GM23338 (cell line): ENCODE data around the gene MSL1. TPM values are rescaled to one million over a fixed set of nuclear protein-coding genes. Genes with fewer than 3 reads are reported as not detected.

Source experiments
- ATAC-seq: fragments of 200-7000 bp; cut with Tn5 transposase; 3 replicates; pipeline ENCODE4 v1.9.1; 2020
- DNase-seq: peaks from one replicate; pipeline ENCODE4 v3.0.0-alpha.2; 2015; ENCODE audit warnings: low spot score
- H2AFZ ChIP-seq: fragments of 200-600 bp; sonication (generic); 2 replicates; pipeline ENCODE4 v1.8.0; 2016; ENCODE audit warnings: antibody characterized with exemption, mild to moderate bottlenecking, moderate library complexity
- H3F3A ChIP-seq: fragments of 200-600 bp; sonication (generic); replicated peaks from 2 replicates; pipeline ENCODE4 v1.8.0; 2017; ENCODE audit warnings: antibody characterized with exemption, mixed run types, low read depth
- H3K27ac ChIP-seq: fragments of 200-600 bp; sonication (generic); 2 replicates; pipeline ENCODE4 v1.6.1; 2016; ENCODE audit warnings: low read depth
- H3K27me3 ChIP-seq: fragments of 200-600 bp; sonication (generic); 2 replicates; pipeline ENCODE4 v1.8.0; 2016; ENCODE audit warnings: mild to moderate bottlenecking, mixed run types, moderate library complexity; ENCODE audit not compliant: insufficient read depth
- H3K36me3 ChIP-seq: fragments of 200-600 bp; sonication (generic); 2 replicates; pipeline ENCODE4 v1.8.0; 2016; ENCODE audit warnings: mild to moderate bottlenecking; ENCODE audit not compliant: insufficient read depth
- H3K4me1 ChIP-seq: fragments of 200-600 bp; sonication (generic); 2 replicates; pipeline ENCODE4 v1.8.0; 2016; ENCODE audit warnings: mild to moderate bottlenecking, moderate library complexity; ENCODE audit not compliant: insufficient read depth
- H3K4me2 ChIP-seq: fragments of 200-600 bp; sonication (generic); 2 replicates; pipeline ENCODE4 v1.7.1; 2017; ENCODE audit warnings: mixed run types
- H3K4me3 ChIP-seq: fragments of 200-600 bp; sonication (generic); 2 replicates; pipeline ENCODE4 v1.6.1; 2016; ENCODE audit warnings: mixed run types
- H3K79me2 ChIP-seq: fragments of 200-600 bp; sonication (generic); replicated peaks from 2 replicates; pipeline ENCODE4 v1.8.0; 2017; ENCODE audit warnings: mild to moderate bottlenecking; ENCODE audit not compliant: insufficient read depth
- H3K9me2 ChIP-seq: fragments of 200-600 bp; sonication (generic); 2 replicates; pipeline ENCODE4 v1.8.0; 2017; ENCODE audit not compliant: insufficient read depth
- H4K20me1 ChIP-seq: fragments of 200-600 bp; sonication (generic); replicated peaks from 2 replicates; pipeline ENCODE4 v1.8.0; 2017; ENCODE audit warnings: mild to moderate bottlenecking; ENCODE audit not compliant: insufficient read depth
- H3K27ac Mint-ChIP-seq: 2 replicates; pipeline ENCODE4 v1.8.0; 2020; ENCODE audit warnings: inconsistent platforms, mild to moderate bottlenecking, moderate library complexity, mixed read lengths
- H3K27me3 Mint-ChIP-seq: 3 replicates; pipeline ENCODE4 v1.8.0; 2022; ENCODE audit warnings: low read depth, mild to moderate bottlenecking, moderate library complexity, mixed read lengths, inconsistent platforms; ENCODE audit not compliant: insufficient read depth, poor library complexity
- H3K36me3 Mint-ChIP-seq: 3 replicates; pipeline ENCODE4 v1.8.0; 2021; ENCODE audit warnings: low read depth, mild to moderate bottlenecking, inconsistent platforms, moderate library complexity, mixed read lengths
- H3K4me1 Mint-ChIP-seq: 3 replicates; pipeline ENCODE4 v1.8.0; 2020; ENCODE audit warnings: mild to moderate bottlenecking, inconsistent platforms, mixed read lengths
- H3K4me3 Mint-ChIP-seq: 3 replicates; pipeline ENCODE4 v1.8.0; 2021; ENCODE audit warnings: moderate library complexity, mild to moderate bottlenecking, inconsistent platforms, mixed read lengths
- H3K9me3 Mint-ChIP-seq: 3 replicates; pipeline ENCODE4 v1.8.0; 2020; ENCODE audit warnings: moderate library complexity, mild to moderate bottlenecking, inconsistent platforms, mixed read lengths
- CREB1 ChIP-seq: fragments of 250-450 bp; sonication (Bioruptor Pico); IDR thresholded peaks from 2 replicates; pipeline ENCODE4 v1.5.0; 2020; ENCODE audit warnings: low read depth, mild to moderate bottlenecking, moderate library complexity
- EZH2phosphoT487 ChIP-seq: fragments of 200-600 bp; sonication (generic); IDR thresholded peaks from one replicate; pipeline ENCODE4 v1.8.1; 2018; ENCODE audit warnings: antibody characterized with exemption; ENCODE audit not compliant: unreplicated experiment
- JUNB ChIP-seq: IDR thresholded peaks from one replicate; pipeline ENCODE4 v1.6.1; 2016; ENCODE audit warnings: antibody characterized with exemption; ENCODE audit not compliant: unreplicated experiment
- NANOG ChIP-seq: IDR thresholded peaks from 2 replicates; pipeline ENCODE4 v1.6.1; 2016; ENCODE audit warnings: antibody characterized with exemption, borderline replicate concordance
- POLR2AphosphoS5 ChIP-seq: IDR thresholded peaks from 2 replicates; pipeline ENCODE4 v1.6.1; 2016; ENCODE audit warnings: antibody characterized with exemption, low read depth
- ZNF114 ChIP-seq: fragments of 250-450 bp; sonication (Bioruptor Pico); IDR thresholded peaks from 2 replicates; pipeline ENCODE4 v1.5.0; 2020; ENCODE audit warnings: mild to moderate bottlenecking, moderate library complexity
- ZNF331 ChIP-seq: fragments of 250-450 bp; sonication (Bioruptor Pico); IDR thresholded peaks from 2 replicates; pipeline ENCODE4 v1.5.0; 2020; ENCODE audit warnings: low read depth, mild to moderate bottlenecking, moderate library complexity
- polyA plus RNA-seq: library from polyadenylated mRNA; unstranded; fragments of >200 nt; fragmentation: Nextera tagmentation; extraction: Ambion mirVana; gene quantifications from 2 replicates; pipeline ENCODE4 v1.2.1, GENCODE V29; 2016
- total RNA-seq: library from RNA; depleted of rRNA; stranded (reverse); fragments of >200 nt; shearing (Covaris generic); gene quantifications from 2 replicates; pipeline ENCODE4 v1.2.3, GENCODE V29; 2014
- TF ChIP-seq, protein P1 (sequence below): fragments of 250-450 bp; sonication (Bioruptor Pico); IDR thresholded peaks from 2 replicates; pipeline ENCODE4 v1.5.0; 2020; ENCODE audit warnings: mild to moderate bottlenecking, moderate library complexity
- TF ChIP-seq, protein P2 (sequence below): IDR thresholded peaks from one replicate; pipeline ENCODE4 v1.6.1; 2018; ENCODE audit warnings: antibody characterized with exemption; ENCODE audit not compliant: unreplicated experiment
- TF ChIP-seq, protein P3 (sequence below): IDR thresholded peaks from 2 replicates; pipeline ENCODE4 v1.6.1; 2016; ENCODE audit warnings: antibody characterized with exemption
- TF ChIP-seq, protein P4 (sequence below), 2 experiments: fragments of 200-600 bp in 1 of 2; sonication (generic) in 1 of 2; conservative IDR thresholded peaks; 2 replicates each; pipeline versions ENCODE4 v1.5.1 to v1.6.1; 2016 to 2017; ENCODE audit warnings: antibody characterized with exemption in 2 of 2, low read depth in 2 of 2, mild to moderate bottlenecking in 2 of 2, moderate library complexity in 1 of 2

Gene MSL1
- total and polyA plus RNA-seq, 2 experiments from 2014 or later, result 16.2 to 56.5 TPM

DNA sequence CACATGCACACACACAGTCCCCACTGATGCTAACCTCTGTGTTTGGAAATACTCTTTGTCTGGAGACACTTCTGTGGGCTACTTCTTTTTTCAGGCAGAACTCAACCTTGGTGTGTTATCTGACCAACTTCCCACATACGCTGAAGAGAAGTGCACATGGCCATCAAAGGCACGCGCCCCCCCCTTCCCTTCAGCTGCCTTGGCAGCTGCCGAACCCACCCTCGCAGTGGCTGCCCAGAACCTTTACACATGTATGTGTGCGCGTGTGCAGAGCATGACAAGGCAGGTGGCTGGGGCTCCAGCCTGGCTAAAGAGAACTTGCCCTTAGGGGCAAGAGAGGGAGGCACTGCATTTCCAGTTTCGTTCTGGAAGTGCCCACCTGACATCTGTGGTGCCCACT is 59.4 kb downstream of the MSL1 start (continued):
- TF ChIP-seq, protein P1, sequence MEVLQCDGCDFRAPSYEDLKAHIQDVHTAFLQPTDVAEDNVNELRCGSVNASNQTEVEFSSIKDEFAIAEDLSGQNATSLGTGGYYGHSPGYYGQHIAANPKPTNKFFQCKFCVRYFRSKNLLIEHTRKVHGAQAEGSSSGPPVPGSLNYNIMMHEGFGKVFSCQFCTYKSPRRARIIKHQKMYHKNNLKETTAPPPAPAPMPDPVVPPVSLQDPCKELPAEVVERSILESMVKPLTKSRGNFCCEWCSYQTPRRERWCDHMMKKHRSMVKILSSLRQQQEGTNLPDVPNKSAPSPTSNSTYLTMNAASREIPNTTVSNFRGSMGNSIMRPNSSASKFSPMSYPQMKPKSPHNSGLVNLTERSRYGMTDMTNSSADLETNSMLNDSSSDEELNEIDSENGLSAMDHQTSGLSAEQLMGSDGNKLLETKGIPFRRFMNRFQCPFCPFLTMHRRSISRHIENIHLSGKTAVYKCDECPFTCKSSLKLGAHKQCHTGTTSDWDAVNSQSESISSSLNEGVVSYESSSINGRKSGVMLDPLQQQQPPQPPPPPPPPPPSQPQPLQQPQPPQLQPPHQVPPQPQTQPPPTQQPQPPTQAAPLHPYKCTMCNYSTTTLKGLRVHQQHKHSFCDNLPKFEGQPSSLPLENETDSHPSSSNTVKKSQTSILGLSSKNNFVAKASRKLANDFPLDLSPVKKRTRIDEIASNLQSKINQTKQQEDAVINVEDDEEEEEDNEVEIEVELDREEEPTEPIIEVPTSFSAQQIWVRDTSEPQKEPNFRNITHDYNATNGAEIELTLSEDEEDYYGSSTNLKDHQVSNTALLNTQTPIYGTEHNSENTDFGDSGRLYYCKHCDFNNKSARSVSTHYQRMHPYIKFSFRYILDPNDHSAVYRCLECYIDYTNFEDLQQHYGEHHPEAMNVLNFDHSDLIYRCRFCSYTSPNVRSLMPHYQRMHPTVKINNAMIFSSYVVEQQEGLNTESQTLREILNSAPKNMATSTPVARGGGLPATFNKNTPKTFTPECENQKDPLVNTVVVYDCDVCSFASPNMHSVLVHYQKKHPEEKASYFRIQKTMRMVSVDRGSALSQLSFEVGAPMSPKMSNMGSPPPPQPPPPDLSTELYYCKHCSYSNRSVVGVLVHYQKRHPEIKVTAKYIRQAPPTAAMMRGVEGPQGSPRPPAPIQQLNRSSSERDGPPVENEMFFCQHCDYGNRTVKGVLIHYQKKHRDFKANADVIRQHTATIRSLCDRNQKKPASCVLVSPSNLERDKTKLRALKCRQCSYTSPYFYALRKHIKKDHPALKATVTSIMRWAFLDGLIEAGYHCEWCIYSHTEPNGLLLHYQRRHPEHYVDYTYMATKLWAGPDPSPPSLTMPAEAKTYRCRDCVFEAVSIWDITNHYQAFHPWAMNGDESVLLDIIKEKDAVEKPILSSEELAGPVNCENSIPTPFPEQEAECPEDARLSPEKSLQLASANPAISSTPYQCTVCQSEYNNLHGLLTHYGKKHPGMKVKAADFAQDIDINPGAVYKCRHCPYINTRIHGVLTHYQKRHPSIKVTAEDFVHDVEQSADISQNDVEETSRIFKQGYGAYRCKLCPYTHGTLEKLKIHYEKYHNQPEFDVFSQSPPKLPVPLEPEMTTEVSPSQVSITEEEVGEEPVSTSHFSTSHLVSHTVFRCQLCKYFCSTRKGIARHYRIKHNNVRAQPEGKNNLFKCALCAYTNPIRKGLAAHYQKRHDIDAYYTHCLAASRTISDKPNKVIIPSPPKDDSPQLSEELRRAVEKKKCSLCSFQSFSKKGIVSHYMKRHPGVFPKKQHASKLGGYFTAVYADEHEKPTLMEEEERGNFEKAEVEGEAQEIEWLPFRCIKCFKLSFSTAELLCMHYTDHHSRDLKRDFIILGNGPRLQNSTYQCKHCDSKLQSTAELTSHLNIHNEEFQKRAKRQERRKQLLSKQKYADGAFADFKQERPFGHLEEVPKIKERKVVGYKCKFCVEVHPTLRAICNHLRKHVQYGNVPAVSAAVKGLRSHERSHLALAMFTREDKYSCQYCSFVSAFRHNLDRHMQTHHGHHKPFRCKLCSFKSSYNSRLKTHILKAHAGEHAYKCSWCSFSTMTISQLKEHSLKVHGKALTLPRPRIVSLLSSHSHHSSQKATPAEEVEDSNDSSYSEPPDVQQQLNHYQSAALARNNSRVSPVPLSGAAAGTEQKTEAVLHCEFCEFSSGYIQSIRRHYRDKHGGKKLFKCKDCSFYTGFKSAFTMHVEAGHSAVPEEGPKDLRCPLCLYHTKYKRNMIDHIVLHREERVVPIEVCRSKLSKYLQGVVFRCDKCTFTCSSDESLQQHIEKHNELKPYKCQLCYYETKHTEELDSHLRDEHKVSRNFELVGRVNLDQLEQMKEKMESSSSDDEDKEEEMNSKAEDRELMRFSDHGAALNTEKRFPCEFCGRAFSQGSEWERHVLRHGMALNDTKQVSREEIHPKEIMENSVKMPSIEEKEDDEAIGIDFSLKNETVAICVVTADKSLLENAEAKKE (CRISPR knock-in tag), result no peak

DNA sequence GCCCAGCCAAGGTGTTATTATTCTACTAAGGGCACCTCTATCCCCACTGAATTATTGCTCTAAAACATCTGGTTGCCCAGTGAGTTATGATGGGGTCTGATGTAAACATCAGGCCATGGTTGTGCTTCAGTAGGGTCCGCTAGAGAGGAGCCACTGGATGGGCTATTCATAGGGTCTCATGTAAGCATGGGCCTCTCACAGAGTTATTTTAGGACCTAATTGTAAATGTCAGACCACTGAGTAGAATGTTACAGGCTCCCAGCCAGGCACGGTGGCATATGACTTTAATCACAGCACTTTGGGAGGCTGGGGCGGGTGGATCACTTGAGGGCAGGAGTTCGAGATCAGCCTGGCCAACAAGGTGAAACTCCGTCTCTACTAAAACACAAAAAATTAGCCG is 60.8 kb downstream of the MSL1 start:
- peaks cover 8% of the 10 kb centered on the region for H3K36me3 Mint-ChIP-seq
- peaks cover 16% of the 10 kb centered on the region for H3K4me1 Mint-ChIP-seq
- TF ChIP-seq, protein P2, sequence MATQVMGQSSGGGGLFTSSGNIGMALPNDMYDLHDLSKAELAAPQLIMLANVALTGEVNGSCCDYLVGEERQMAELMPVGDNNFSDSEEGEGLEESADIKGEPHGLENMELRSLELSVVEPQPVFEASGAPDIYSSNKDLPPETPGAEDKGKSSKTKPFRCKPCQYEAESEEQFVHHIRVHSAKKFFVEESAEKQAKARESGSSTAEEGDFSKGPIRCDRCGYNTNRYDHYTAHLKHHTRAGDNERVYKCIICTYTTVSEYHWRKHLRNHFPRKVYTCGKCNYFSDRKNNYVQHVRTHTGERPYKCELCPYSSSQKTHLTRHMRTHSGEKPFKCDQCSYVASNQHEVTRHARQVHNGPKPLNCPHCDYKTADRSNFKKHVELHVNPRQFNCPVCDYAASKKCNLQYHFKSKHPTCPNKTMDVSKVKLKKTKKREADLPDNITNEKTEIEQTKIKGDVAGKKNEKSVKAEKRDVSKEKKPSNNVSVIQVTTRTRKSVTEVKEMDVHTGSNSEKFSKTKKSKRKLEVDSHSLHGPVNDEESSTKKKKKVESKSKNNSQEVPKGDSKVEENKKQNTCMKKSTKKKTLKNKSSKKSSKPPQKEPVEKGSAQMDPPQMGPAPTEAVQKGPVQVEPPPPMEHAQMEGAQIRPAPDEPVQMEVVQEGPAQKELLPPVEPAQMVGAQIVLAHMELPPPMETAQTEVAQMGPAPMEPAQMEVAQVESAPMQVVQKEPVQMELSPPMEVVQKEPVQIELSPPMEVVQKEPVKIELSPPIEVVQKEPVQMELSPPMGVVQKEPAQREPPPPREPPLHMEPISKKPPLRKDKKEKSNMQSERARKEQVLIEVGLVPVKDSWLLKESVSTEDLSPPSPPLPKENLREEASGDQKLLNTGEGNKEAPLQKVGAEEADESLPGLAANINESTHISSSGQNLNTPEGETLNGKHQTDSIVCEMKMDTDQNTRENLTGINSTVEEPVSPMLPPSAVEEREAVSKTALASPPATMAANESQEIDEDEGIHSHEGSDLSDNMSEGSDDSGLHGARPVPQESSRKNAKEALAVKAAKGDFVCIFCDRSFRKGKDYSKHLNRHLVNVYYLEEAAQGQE, result no peak
- TF ChIP-seq, protein P3, sequence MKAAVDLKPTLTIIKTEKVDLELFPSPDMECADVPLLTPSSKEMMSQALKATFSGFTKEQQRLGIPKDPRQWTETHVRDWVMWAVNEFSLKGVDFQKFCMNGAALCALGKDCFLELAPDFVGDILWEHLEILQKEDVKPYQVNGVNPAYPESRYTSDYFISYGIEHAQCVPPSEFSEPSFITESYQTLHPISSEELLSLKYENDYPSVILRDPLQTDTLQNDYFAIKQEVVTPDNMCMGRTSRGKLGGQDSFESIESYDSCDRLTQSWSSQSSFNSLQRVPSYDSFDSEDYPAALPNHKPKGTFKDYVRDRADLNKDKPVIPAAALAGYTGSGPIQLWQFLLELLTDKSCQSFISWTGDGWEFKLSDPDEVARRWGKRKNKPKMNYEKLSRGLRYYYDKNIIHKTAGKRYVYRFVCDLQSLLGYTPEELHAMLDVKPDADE, result no peak
- no peak for TF ChIP-seq ZNF331
- TF ChIP-seq EZH2phosphoT487, result no peak
- TF ChIP-seq CREB1 (CRISPR knock-in tag), result no peak
- no peak for TF ChIP-seq JUNB
- TF ChIP-seq ZNF114, result no peak
- TF ChIP-seq, protein P4, sequence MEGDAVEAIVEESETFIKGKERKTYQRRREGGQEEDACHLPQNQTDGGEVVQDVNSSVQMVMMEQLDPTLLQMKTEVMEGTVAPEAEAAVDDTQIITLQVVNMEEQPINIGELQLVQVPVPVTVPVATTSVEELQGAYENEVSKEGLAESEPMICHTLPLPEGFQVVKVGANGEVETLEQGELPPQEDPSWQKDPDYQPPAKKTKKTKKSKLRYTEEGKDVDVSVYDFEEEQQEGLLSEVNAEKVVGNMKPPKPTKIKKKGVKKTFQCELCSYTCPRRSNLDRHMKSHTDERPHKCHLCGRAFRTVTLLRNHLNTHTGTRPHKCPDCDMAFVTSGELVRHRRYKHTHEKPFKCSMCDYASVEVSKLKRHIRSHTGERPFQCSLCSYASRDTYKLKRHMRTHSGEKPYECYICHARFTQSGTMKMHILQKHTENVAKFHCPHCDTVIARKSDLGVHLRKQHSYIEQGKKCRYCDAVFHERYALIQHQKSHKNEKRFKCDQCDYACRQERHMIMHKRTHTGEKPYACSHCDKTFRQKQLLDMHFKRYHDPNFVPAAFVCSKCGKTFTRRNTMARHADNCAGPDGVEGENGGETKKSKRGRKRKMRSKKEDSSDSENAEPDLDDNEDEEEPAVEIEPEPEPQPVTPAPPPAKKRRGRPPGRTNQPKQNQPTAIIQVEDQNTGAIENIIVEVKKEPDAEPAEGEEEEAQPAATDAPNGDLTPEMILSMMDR (conservative IDR thresholded peaks at IDR 0.05; ENCODE audit: low read depth in 2 of 2), result no peak
- no peak for TF ChIP-seq NANOG
- TF ChIP-seq POLR2AphosphoS5, result no peak
- no peak overlapping the region for H3K4me3 Mint-ChIP-seq
- H3K9me3 Mint-ChIP-seq, result no peaks in the 10 kb centered on the region
- H3K9me2 ChIP-seq, result no peaks in the 10 kb centered on the region
- H3F3A ChIP-seq, result no peaks in the 10 kb centered on the region
- peaks cover 6% of the 10 kb centered on the region for H3K27me3 Mint-ChIP-seq
- H3K4me3 ChIP-seq, result no peak overlapping the region
- H3K27ac Mint-ChIP-seq, result no peak overlapping the region
- no peaks in the 10 kb centered on the region for H3K36me3 ChIP-seq
- ATAC-seq (no peak), DNase-seq (no peak)
- H3K4me1 ChIP-seq, result no peaks in the 10 kb centered on the region; the same call in 1 of the 2 replicates
- no peak overlapping the region for H2AFZ ChIP-seq
- H3K27ac ChIP-seq, result no peak overlapping the region
- no peak overlapping the region for H3K4me2 ChIP-seq
- no peaks in the 10 kb centered on the region for H3K27me3 ChIP-seq
- peaks cover 3% of the 10 kb centered on the region; the same call in 1 of the 2 replicates for H4K20me1 ChIP-seq
- H3K79me2 ChIP-seq, result no peaks in the 10 kb centered on the region
